Measurements from ENCODE around the gene CACNA2D3.
"Not testable (repeated sequence)": the region's sequence is repeated elsewhere in the genome, so short reads cannot be mapped to it uniquely, and the experiment has no call there.

The CACNA2D3 gene

DNA sequence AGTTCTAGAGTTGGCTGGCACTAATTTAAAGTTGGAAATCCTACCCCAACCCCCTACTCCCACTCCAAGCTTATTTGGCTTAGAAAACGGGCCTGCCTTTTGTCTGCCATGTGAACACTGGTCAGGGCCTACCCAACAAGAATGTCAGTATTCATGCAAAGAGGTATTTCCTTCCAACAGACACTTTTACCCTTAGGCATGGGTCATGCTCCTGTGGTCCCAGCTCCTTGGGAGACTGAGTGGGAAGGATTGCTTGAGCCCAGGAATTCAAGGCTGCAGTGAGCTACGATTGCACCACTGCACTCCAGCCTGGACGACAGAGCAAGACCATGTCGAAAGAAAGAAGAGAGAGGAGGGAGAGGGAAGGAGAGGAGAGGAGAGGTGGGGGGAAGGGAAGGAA is 943.0 kb downstream of the CACNA2D3 start:
- DNase-seq, result no peak

- no peak for DNase-seq
These were observed 944.2 kb downstream of the CACNA2D3 start for GRCh38 chr3:55066551-55067047.

DNA sequence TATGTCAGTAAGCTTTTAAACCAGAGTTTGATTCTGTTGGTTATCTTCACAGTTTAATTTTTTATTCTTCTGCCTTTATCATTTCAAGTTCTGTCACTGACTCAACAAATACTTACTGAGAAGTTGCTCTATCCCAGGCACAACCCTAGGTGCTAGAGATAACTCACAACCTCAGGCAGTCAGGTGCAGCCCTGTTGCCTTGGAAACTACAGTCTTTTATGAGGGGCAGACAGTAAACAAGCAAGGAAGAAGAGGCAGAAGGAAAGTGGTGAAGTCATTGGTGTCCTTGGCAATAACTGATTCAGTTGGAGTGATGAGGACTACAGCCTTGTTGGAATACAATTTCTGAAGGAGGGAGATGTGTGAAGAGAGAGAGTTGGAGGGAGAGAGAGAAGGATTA is 947.6 kb downstream of the CACNA2D3 start:
- no peak for DNase-seq

DNA sequence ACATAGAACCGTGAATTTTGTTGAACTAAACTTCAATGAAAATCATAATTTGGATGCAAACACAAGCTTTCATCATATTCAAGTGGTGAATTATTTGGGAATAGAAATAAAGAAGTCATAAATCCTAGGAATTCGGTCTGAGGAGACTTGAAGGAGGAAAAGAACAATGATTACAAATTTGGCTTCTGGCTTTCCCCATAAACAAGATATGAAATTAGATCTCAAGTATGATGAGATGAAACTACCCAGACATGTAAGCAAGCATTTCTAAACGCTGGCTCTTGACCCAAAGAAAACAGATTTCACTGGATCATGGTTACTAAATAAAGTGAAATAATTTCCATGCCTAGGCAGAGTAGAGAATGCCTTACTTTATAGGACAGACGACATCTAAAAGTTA is 952.4 kb downstream of the CACNA2D3 start:
- no peak for DNase-seq

GRCh38 chr3:55075846-55076245 is 953.5 kb downstream of the CACNA2D3 start:
- DNase-seq, result no peak

DNA sequence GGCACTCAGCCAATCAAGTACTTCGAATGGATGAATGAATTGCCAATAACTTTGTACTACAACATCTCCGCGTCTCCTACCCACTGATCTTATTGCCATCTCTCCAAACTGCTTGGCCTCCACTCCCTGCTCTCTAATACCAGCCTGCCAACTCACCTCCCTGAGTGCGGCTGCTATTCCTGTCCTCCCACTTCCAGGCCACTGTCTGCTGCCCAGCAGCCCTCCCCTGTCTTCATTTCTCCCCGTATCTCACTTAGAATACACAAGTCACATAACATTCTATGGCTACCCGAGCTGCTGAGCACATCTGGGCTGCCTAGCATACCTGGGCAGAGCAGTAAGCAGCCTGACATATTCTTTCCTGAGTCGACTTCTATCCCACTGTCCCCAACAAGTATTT is 955.4 kb downstream of the CACNA2D3 start:
- DNase-seq, result no peak

DNA sequence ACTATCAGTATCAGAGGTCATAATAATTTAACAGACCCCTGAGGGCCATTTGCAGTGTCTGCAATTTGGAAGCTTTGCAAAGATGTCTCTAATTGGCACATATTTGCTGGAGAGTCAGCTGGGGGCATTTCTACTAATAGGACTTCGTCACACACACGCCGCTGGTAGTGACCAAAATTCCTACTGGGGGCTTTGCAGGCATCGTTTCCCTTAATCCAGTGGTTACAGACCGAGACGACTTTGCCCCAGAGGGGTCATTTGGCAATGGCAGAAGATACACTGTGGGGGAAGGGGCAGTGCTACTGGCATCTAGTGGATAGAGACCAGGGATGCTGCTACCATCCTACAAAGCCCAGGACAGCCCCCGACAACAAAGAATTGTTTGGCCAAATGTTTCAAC is 956.5 kb downstream of the CACNA2D3 start:
- no peak for DNase-seq

DNA sequence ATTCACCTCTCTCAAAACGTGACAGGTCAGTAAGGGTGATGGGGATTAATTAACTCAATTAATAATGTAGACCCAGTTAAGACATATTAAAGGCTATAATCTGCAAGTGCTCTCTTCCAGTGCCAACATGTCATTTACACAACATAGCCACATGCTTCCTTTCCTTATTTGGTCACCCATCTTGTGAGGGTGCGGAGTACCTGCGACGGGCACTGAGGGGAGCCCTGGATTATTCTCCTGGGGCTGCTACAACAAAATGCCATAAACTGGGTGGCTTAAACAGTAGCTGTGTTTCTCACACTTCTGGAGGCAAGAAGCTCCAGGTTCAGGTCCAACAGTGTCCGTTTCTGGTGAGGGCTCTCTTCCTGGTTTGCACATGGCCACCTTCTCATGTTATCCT is 962.9 kb downstream of the CACNA2D3 start:
- no peak for DNase-seq

- DNase-seq, result no peak
These were observed 966.9 kb downstream of the CACNA2D3 start for GRCh38 chr3:55089211-55089610.

DNA sequence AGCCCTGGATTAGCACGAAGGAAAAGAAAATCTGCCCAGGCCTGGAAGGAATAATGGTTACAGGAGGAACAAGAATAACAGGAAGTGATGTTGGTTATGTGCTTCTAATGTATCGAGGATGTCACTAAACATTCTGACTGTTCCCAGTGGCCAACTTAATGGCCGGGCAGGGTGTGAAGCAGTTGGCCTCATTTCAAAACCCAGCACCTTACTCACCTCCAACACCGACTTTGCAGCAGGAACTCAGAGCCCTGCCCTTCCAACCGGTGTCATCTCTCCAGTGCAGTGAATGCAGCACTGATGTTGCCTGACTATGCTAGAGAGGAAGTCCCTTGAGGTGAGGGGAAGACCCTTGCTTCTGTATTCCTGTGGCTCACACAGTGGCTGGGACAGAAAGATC is 967.9 kb downstream of the CACNA2D3 start:
- DNase-seq, result no peak

- DNase-seq, result no peak
These were observed 968.4 kb downstream of the CACNA2D3 start for GRCh38 chr3:55090746-55091145.

DNA sequence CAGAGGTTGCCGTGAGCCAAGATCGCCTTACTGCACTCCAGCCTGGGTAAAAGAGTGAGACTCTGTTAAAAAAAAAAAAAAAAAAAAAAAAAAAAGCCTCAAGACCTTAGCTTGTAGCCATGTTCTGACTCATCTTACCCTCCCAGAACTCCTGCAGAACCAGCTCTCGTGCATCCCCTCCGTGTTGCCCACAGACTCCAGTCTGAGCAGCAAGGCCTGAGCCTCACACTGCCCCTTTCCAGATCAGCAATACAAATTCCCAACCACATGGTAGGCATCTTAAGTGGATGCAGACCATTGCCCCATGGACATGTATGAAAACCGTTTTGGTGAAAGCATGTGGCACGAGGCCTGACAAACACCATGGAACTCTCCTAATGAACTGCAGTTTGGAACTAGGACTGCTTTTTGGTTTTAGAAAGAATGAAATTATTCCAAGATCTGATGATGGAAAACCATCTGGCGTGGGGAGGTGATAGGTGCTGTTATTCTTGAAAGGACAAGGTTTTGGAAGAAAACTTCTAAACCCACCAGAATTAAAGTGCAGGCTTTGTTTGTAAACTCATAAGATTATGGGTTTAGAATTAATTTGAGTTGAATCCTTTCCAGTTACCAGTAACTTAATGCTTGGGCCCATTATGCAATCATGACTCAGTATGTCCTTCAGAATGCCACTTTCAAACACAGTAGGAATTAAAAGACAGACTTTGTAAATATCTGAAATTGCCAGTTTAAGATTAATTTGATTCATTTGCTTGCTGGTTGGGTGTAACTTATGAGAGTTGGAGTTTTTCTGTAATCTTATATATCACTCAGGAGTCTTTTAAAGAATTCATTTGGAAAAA is 969.3 kb downstream of the CACNA2D3 start:
- DNase-seq, result no peak

DNA sequence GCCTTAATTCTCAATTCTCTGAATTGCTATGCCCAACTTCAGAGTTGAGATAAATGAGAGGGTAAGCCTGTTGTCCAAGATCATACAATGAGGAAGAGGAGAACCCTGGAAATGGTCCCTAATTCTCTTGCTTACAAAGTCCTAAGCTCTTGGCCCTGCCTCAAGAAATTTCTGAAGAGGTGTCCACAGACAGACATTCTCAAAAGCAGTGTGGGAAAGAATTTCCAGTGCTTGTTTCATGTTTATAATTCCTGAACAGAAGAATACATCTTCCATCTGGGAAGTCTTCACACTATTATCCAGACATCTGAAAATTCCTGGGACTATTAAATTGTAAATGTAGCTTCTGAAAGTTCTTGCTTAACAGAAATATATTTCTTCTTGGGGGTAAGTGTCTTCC is 972.3 kb downstream of the CACNA2D3 start:
- no peak for DNase-seq

DNA sequence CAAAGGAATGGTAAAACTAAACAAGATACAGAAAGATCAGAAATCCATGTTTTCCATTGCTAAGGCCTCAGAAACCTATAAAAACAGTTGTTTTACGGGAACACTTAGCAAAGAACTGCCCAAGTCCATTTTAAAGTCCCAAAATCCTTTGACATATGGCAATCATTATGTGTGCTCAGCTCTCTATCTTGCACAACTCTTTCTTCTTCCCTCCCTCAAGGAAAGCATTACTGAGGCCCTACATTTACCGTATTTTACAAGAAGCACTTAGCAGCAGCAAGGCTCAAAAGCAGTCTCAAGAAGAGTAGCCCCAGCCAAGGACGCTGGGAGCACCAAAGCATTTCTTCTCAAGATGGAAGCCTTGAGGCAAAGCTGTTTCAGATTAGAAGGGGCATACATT is 975.1 kb downstream of the CACNA2D3 start:
- DNase-seq, result no peak

DNA sequence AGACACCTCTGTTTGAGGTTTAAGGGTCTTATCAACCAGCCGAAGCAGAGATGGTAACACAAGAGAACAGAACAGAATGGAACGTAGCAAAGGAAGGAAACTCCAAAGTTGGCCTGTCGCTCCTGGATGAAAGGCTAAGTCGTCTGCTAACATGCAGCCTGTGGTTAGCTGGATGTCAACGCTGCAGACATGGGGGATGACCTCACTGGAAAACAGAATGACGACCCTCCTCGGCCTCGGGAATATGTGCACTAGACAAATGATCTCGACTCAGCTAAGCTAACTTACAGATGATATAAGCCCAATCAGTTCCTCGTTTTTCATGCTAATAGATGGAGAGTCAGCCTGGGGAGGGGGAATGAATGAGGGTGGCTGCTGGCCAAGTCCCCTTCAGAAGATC is 983.3 kb downstream of the CACNA2D3 start:
- DNase-seq, result no peak

DNA sequence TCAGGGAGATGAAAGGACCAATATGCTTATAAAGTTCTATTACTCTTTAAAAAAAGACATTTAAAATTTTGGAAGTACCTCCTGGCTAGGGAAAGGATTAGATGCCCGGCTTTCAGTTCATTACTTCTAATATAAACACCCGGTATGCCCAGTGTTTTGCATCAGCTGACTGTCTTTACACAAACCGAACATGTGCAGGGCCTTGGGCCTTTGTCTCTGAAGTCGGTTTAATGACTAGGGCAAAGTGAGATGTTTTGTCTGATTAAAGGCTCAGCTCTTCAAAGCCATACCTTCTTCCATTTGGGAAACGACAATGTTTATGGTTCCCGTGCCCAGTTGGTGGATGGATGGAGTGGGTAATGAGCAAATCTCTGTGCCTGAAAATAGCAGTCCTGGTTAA is 984.8 kb downstream of the CACNA2D3 start:
- no peak for DNase-seq

GRCh38 chr3:55111906-55112305 is 989.6 kb downstream of the CACNA2D3 start:
- not testable (repeated sequence) for DNase-seq

DNA sequence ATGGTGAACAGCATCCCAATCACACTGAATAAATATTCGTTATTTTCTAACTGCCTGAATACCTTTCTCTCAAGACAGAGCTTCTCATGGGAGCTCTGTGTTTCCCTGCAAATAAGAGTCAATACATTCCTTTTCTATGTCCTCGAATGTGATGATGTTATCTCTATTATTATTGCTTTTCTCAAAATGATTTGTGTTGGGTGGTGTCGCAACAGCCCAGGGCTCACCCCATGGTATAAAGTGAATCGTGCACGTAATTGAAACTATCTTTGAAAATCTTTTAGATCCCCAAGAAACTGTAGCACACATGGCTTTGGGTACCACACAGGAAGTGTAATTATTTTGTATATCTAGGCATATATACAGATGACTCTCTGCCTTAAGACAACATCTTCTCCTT is 996.1 kb downstream of the CACNA2D3 start:
- no peak for DNase-seq

GRCh38 chr3:55119268-55119667 is 996.9 kb downstream of the CACNA2D3 start:
- DNase-seq, result no peak

- DNase-seq, result no peak
These were observed 1000.0 kb downstream of the CACNA2D3 start for GRCh38 chr3:55122312-55122711.
